Keratinocyte (primary cell): Measurements from ENCODE around the gene WNK2. TPM values are rescaled to one million over a fixed set of nuclear protein-coding genes. Genes with fewer than 3 reads are reported as not detected.

ENCODE experiments used
- DNase-seq: peaks from one replicate; pipeline ENCODE4 v3.0.0-alpha.2; 2011; ENCODE audit warnings: low read depth, missing footprints, low spot score
- FAIRE-seq: peaks from 2 replicates; lab custom pipeline; 2011; peaks lifted over from hg19 to GRCh38; lab: Jason Lieb, UNC
- H2AFZ ChIP-seq: 2 replicates; pipeline ENCODE4 v1.6.0; 2012; ENCODE audit warnings: low read length, control low read depth, inconsistent platforms; ENCODE audit not compliant: control insufficient read depth
- H3K27ac ChIP-seq: 2 replicates; pipeline ENCODE4 v1.5.1; 2011; ENCODE audit warnings: low read length; ENCODE audit not compliant: control insufficient read depth, insufficient read depth
- H3K27me3 ChIP-seq: 3 replicates; pipeline ENCODE4 v1.6.0; 2011; ENCODE audit warnings: low read length; ENCODE audit not compliant: control insufficient read depth, insufficient read depth; ENCODE audit errors: extremely low read depth
- H3K36me3 ChIP-seq, 2 experiments: 2 replicates in 1 of 2; 3 replicates in 1 of 2; pipeline ENCODE4 v1.5.1; 2011; ENCODE audit warnings: low read length in 2 of 2, mild to moderate bottlenecking in 1 of 2; ENCODE audit not compliant: control insufficient read depth in 2 of 2, insufficient read depth in 2 of 2; ENCODE audit errors: extremely low read depth in 1 of 2
- H3K4me1 ChIP-seq: 3 replicates; pipeline ENCODE4 v1.5.1; 2011; ENCODE audit warnings: low read length; ENCODE audit not compliant: control insufficient read depth, insufficient read depth; ENCODE audit errors: extremely low read depth
- H3K4me2 ChIP-seq: 3 replicates; pipeline ENCODE4 v1.6.0; 2011; ENCODE audit warnings: low read depth, low read length; ENCODE audit not compliant: control insufficient read depth, insufficient read depth; ENCODE audit errors: extremely low read depth
- H3K4me3 ChIP-seq, 3 experiments: fragments of 200-600 bp in 1 of 3; sonication (generic) in 1 of 3; 2 replicates in 2 of 3; 3 replicates in 1 of 3; pipeline ENCODE4 v1.5.1; 2011 to 2016; ENCODE audit warnings: low read length in 3 of 3, mild to moderate bottlenecking in 3 of 3, control low read depth in 2 of 3, inconsistent platforms in 1 of 3, low read depth in 1 of 3, mixed read lengths in 1 of 3, mixed run types in 1 of 3, moderate library complexity in 1 of 3; ENCODE audit not compliant: control insufficient read depth in 2 of 3, insufficient read depth in 2 of 3; ENCODE audit errors: extremely low read depth in 1 of 3
- H3K79me2 ChIP-seq: 2 replicates; pipeline ENCODE4 v1.6.0; 2012; ENCODE audit warnings: low read length; ENCODE audit not compliant: control insufficient read depth, insufficient read depth
- H3K9ac ChIP-seq: 3 replicates; pipeline ENCODE4 v1.6.0; 2011; ENCODE audit warnings: low read length; ENCODE audit not compliant: control insufficient read depth, insufficient read depth; ENCODE audit errors: extremely low read depth
- H3K9me1 ChIP-seq: 3 replicates; pipeline ENCODE4 v1.6.0; 2011; ENCODE audit warnings: low read length; ENCODE audit not compliant: control insufficient read depth, insufficient read depth; ENCODE audit errors: extremely low read depth
- H3K9me3 ChIP-seq: 2 replicates; pipeline ENCODE4 v1.5.1; 2012; ENCODE audit warnings: low read depth, low read length; ENCODE audit not compliant: control insufficient read depth
- H4K20me1 ChIP-seq: 3 replicates; pipeline ENCODE4 v1.6.0; 2011; ENCODE audit warnings: low read length; ENCODE audit not compliant: control insufficient read depth, insufficient read depth; ENCODE audit errors: extremely low read depth
- CTCF ChIP-seq, 3 experiments: IDR thresholded peaks in 1 of 3; conservative IDR thresholded peaks in 1 of 3; optimal IDR thresholded peaks in 1 of 3; 2 replicates in 2 of 3; 3 replicates in 1 of 3; pipeline versions ENCODE3 to v1.5.1; 2011; ENCODE audit warnings: low read length in 3 of 3, mild to moderate bottlenecking in 3 of 3, moderate library complexity in 2 of 3, control low read depth in 1 of 3, inconsistent platforms in 1 of 3; ENCODE audit not compliant: insufficient read depth in 2 of 3; ENCODE audit errors: extremely low read depth in 1 of 3
- EZH2 ChIP-seq: IDR thresholded peaks from one replicate; pipeline ENCODE4 v1.6.1; 2012; ENCODE audit warnings: inconsistent platforms, mild to moderate bottlenecking, low read length, moderate library complexity
- dilution Hi-C: fragments of 300-500 bp; cut with MboI; formaldehyde crosslinking; loops from one replicate; pipeline ENCODE4 v1.7.0; 2020; ENCODE audit warnings: low sequenced_read_pairs; ENCODE audit not compliant: extremely low pct_ligation_motif_present
- polyA plus RNA-seq, 5 experiments: library from polyadenylated mRNA; depleted of rRNA in 3 of 5; stranded (reverse) in 3 of 5; stranded (forward) in 1 of 5; unstranded in 1 of 5; fragments of >200 nt; gene quantifications; 1 replicate in 1 of 5; 2 replicates in 3 of 5; 3 replicates in 1 of 5; pipeline versions ENCODE4 v1.2.1 to v1.2.3, GENCODE V29; 2011 to 2012; ENCODE audit warnings: missing spikeins in 2 of 5, low read depth in 1 of 5, low replicate concordance in 1 of 5

The WNK2 gene
- polyA plus RNA-seq, 1 donor (not counting 4 experiments of a cell fraction or from before 2014, with no cell fraction given): not detected

- Histone ChIP-seq H3K4me2 (no peak overlapping the region), H2AFZ (no peak overlapping the region), H3K9ac (no peak overlapping the region), H4K20me1 (no peaks in the 10 kb centered on the region), H3K9me1 (no peaks in the 10 kb centered on the region), H3K79me2 (no peaks in the 10 kb centered on the region), H3K27ac (no peak overlapping the region), H3K4me1 (no peaks in the 10 kb centered on the region), H3K9me3 (no peaks in the 10 kb centered on the region), H3K36me3 (no peaks in the 10 kb centered on the region), H3K27me3 (no peaks in the 10 kb centered on the region), H3K4me3 (no peak overlapping the region)
- FAIRE-seq: no peak
- no peak for DNase-seq
- dilution Hi-C loops: no loop called here
- TF ChIP-seq CTCF (optimal IDR thresholded peaks at IDR 0.05 in 1 of 3, IDR thresholded peaks at IDR 0.05 in 1 of 3, conservative IDR thresholded peaks at IDR 0.05 in 1 of 3; ENCODE audit: extremely low read depth in 1 of 3, insufficient read depth in 2 of 3, low read length in 3 of 3) (no peak), EZH2 (no peak)
Observed at GRCh38 chr9:93255494-93255867, 71.5 kb downstream of the WNK2 start.

- DNase-seq: no peak
- Histone ChIP-seq H3K4me3 (no peak overlapping the region), H4K20me1 (no peaks in the 10 kb centered on the region), H3K4me1 (no peaks in the 10 kb centered on the region), H3K9ac (no peak overlapping the region), H3K27ac (no peak overlapping the region), H3K27me3 (no peaks in the 10 kb centered on the region), H2AFZ (no peak overlapping the region), H3K9me1 (no peaks in the 10 kb centered on the region), H3K4me2 (no peak overlapping the region), H3K9me3 (no peaks in the 10 kb centered on the region), H3K36me3 (no peaks in the 10 kb centered on the region), H3K79me2 (no peaks in the 10 kb centered on the region)
- TF ChIP-seq EZH2 (no peak), CTCF (optimal IDR thresholded peaks at IDR 0.05 in 1 of 3, IDR thresholded peaks at IDR 0.05 in 1 of 3, conservative IDR thresholded peaks at IDR 0.05 in 1 of 3; ENCODE audit: extremely low read depth in 1 of 3, insufficient read depth in 2 of 3, low read length in 3 of 3) (no peak)
- FAIRE-seq: no peak
- dilution Hi-C loops: no loop called here
Observed at GRCh38 chr9:93255994-93256877, 72.3 kb downstream of the WNK2 start.
